Mesothelial cell of epicardium (in vitro differentiated cells): ENCODE results near the gene TM4SF5. TPM values are rescaled to one million over a fixed set of nuclear protein-coding genes. Genes with fewer than 3 reads are reported as not detected.

ENCODE experiments used
- DNase-seq, 2 experiments: peaks; one replicate each; pipeline ENCODE4 v3.0.0; 2021; ENCODE audit warnings: low spot score in 2 of 2; ENCODE audit not compliant: unreplicated experiment in 2 of 2
- H3K27ac Mint-ChIP-seq: 2 replicates; pipeline ENCODE4 v1.8.0; 2021; ENCODE audit warnings: mixed read lengths
- H3K27me3 Mint-ChIP-seq: 2 replicates; pipeline ENCODE4 v1.8.0; 2021; ENCODE audit warnings: low read depth, mixed read lengths
- H3K36me3 Mint-ChIP-seq: 2 replicates; pipeline ENCODE4 v1.8.0; 2021; ENCODE audit warnings: mixed read lengths
- H3K4me1 Mint-ChIP-seq: 2 replicates; pipeline ENCODE4 v1.8.0; 2021; ENCODE audit warnings: mixed read lengths
- H3K4me3 Mint-ChIP-seq: 2 replicates; pipeline ENCODE4 v1.8.0; 2021; ENCODE audit warnings: mild to moderate bottlenecking, moderate library complexity, mixed read lengths
- H3K9me3 Mint-ChIP-seq: 2 replicates; pipeline ENCODE4 v1.8.0; 2021; ENCODE audit warnings: mixed read lengths
- CTCF ChIP-seq: fragments of 200-600 bp; sonication (generic); IDR thresholded peaks from one replicate; pipeline ENCODE4 v1.5.0; 2021; ENCODE audit warnings: antibody characterized with exemption; ENCODE audit not compliant: unreplicated experiment
- total RNA-seq: library from RNA; stranded (reverse); gene quantifications from 3 replicates; pipeline ENCODE4 v1.2.1, GENCODE V29; 2021

TM4SF5 gene
- total RNA-seq, 1 donor from 2014 or later: not detected

- DNase-seq: no peak
- H3K27ac Mint-ChIP-seq: no peak overlapping the region
- no peaks in the 10 kb centered on the region for H3K36me3 Mint-ChIP-seq
- TF ChIP-seq CTCF: no peak
- H3K4me1 Mint-ChIP-seq: no peaks in the 10 kb centered on the region
- no peaks in the 10 kb centered on the region for H3K9me3 Mint-ChIP-seq
- peaks cover 31% of the 10 kb centered on the region for H3K27me3 Mint-ChIP-seq
- no peak overlapping the region for H3K4me3 Mint-ChIP-seq
These were observed 3.4 kb upstream of the TM4SF5 start for GRCh38 chr17:4768298-4768697.

GRCh38 chr17:4769628-4770027 is 2.1 kb upstream of the TM4SF5 start:
- Mint-ChIP-seq H3K27ac (no peak overlapping the region), H3K9me3 (no peaks in the 10 kb centered on the region), H3K4me1 (no peaks in the 10 kb centered on the region), H3K27me3 (peaks cover 36% of the 10 kb centered on the region), H3K4me3 (no peak overlapping the region), H3K36me3 (no peaks in the 10 kb centered on the region)
- no peak for TF ChIP-seq CTCF
- no peak for DNase-seq

GRCh38 chr17:4772235-4772613 is 538 bp downstream of the TM4SF5 start:
- TF ChIP-seq CTCF: no peak
- Mint-ChIP-seq H3K9me3 (no peaks in the 10 kb centered on the region), H3K36me3 (no peaks in the 10 kb centered on the region), H3K27me3 (peaks cover 32% of the 10 kb centered on the region), H3K27ac (no peak overlapping the region), H3K4me3 (no peak overlapping the region), H3K4me1 (no peaks in the 10 kb centered on the region)
- no peak for DNase-seq

GRCh38 chr17:4777969-4778760 is 6.5 kb downstream of the TM4SF5 start:
- no peaks in the 10 kb centered on the region for H3K9me3 Mint-ChIP-seq
- H3K4me3 Mint-ChIP-seq: no peak overlapping the region
- no peaks in the 10 kb centered on the region for H3K36me3 Mint-ChIP-seq
- TF ChIP-seq CTCF: no peak
- H3K4me1 Mint-ChIP-seq: no peaks in the 10 kb centered on the region
- no peak overlapping the region for H3K27ac Mint-ChIP-seq
- peaks cover 25% of the 10 kb centered on the region for H3K27me3 Mint-ChIP-seq
- no peak for DNase-seq

DNA sequence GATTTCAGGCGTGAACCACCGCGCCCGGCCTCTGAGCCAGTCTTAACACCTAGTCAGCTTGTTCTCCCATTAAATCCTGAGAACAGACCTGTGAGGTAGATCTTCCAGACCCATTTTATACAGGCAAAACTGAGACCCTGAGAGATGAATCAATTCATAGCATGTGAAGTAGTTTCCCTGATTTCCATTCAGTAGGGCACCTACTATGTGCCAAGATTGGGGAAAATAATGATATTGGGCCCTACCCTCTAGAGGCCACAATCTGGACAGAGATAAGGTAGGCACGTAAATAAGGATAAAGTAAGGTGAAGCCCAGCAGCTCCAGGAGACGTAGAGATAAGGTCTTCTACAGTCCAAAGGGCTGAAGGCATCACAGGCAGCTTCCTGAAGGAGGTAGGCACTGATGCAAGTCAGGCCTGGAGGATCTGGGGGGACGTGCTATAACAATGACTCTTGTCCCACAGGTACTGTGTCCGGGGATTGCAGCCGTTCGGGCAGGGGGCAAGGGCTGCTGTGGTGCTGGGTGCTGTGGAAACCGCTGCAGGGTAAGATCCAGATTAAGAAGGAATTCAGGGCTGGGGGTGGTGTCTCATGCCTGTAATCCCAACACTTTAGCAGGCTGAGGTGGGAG is 8.8 kb downstream of the TM4SF5 start:
- Mint-ChIP-seq H3K27ac (no peak overlapping the region), H3K4me1 (no peaks in the 10 kb centered on the region), H3K27me3 (peaks cover 21% of the 10 kb centered on the region), H3K36me3 (no peaks in the 10 kb centered on the region), H3K9me3 (no peaks in the 10 kb centered on the region), H3K4me3 (no peak overlapping the region)
- no peak for TF ChIP-seq CTCF
- no peak for DNase-seq
